Nephron progenitor cell (in vitro differentiated cells): ENCODE results near the gene TMEM247.

ENCODE experiments used
- DNase-seq: peaks from one replicate; pipeline ENCODE4 v3.0.0; 2021
- H3K27ac Mint-ChIP-seq: 2 replicates; pipeline ENCODE4 v1.8.0; 2021; ENCODE audit warnings: mild to moderate bottlenecking, moderate library complexity, mixed read lengths
- H3K27me3 Mint-ChIP-seq: 2 replicates; pipeline ENCODE4 v1.8.0; 2021; ENCODE audit warnings: mild to moderate bottlenecking, low read depth, mixed read lengths; ENCODE audit not compliant: poor library complexity
- H3K36me3 Mint-ChIP-seq: 2 replicates; pipeline ENCODE4 v1.8.0; 2021; ENCODE audit warnings: low read depth, mixed read lengths
- H3K4me1 Mint-ChIP-seq: 2 replicates; pipeline ENCODE4 v1.8.0; 2021; ENCODE audit warnings: mixed read lengths
- H3K4me3 Mint-ChIP-seq: 2 replicates; pipeline ENCODE4 v1.8.0; 2021; ENCODE audit warnings: mild to moderate bottlenecking, moderate library complexity, mixed read lengths
- H3K9me3 Mint-ChIP-seq: 2 replicates; pipeline ENCODE4 v1.8.0; 2021; ENCODE audit warnings: mild to moderate bottlenecking, moderate library complexity, mixed read lengths
- CTCF ChIP-seq: fragments of 200-600 bp; sonication (generic); IDR thresholded peaks from 2 replicates; pipeline ENCODE4 v1.5.0; 2021; ENCODE audit warnings: antibody characterized with exemption

The TMEM247 gene

GRCh38 chr2:46505472-46505783, 26.1 kb downstream of the TMEM247 start:
- H3K27ac Mint-ChIP-seq = no peak overlapping the region
- no peak for TF ChIP-seq CTCF
- H3K9me3 Mint-ChIP-seq = no peaks in the 10 kb centered on the region
- DNase-seq = no peak
- H3K4me1 Mint-ChIP-seq = peaks cover 38% of the 10 kb centered on the region
- H3K4me3 Mint-ChIP-seq = no peak overlapping the region
- H3K27me3 Mint-ChIP-seq = peaks cover 11% of the 10 kb centered on the region
- no peaks in the 10 kb centered on the region for H3K36me3 Mint-ChIP-seq

GRCh38 chr2:46506131-46506706, 26.9 kb downstream of the TMEM247 start:
- Mint-ChIP-seq H3K27me3 (peaks cover 11% of the 10 kb centered on the region), H3K4me3 (no peak overlapping the region), H3K36me3 (no peaks in the 10 kb centered on the region), H3K9me3 (no peaks in the 10 kb centered on the region), H3K27ac (no peak overlapping the region), H3K4me1 (peaks cover 36% of the 10 kb centered on the region)
- no peak for TF ChIP-seq CTCF
- no peak for DNase-seq

- Mint-ChIP-seq H3K27me3 (peaks cover 14% of the 10 kb centered on the region), H3K27ac (no peak overlapping the region), H3K4me1 (peaks cover 29% of the 10 kb centered on the region), H3K4me3 (no peak overlapping the region), H3K36me3 (no peaks in the 10 kb centered on the region), H3K9me3 (peaks cover 6% of the 10 kb centered on the region)
- DNase-seq = no peak
- TF ChIP-seq CTCF = no peak
Measured at GRCh38 chr2:46508312-46508711, 28.9 kb downstream of the TMEM247 start.

GRCh38 chr2:46508759-46509158, 29.4 kb downstream of the TMEM247 start:
- TF ChIP-seq CTCF = no peak
- Mint-ChIP-seq H3K27me3 (peaks cover 14% of the 10 kb centered on the region), H3K4me3 (no peak overlapping the region), H3K4me1 (peaks cover 29% of the 10 kb centered on the region), H3K27ac (no peak overlapping the region), H3K9me3 (peaks cover 6% of the 10 kb centered on the region), H3K36me3 (no peaks in the 10 kb centered on the region)
- DNase-seq = no peak

- peaks cover 6% of the 10 kb centered on the region for H3K36me3 Mint-ChIP-seq
- no peak for DNase-seq
- peaks cover 13% of the 10 kb centered on the region for H3K9me3 Mint-ChIP-seq
- no peak overlapping the region for H3K27ac Mint-ChIP-seq
- no peak for TF ChIP-seq CTCF
- H3K4me3 Mint-ChIP-seq = no peak overlapping the region
- H3K4me1 Mint-ChIP-seq = peaks cover 22% of the 10 kb centered on the region
- H3K27me3 Mint-ChIP-seq = peaks cover 14% of the 10 kb centered on the region
Measured at GRCh38 chr2:46509804-46510203, 30.4 kb downstream of the TMEM247 start.

GRCh38 chr2:46510598-46511177, 31.3 kb downstream of the TMEM247 start:
- H3K36me3 Mint-ChIP-seq = peaks cover 6% of the 10 kb centered on the region
- H3K4me1 Mint-ChIP-seq = peaks cover 13% of the 10 kb centered on the region
- H3K4me3 Mint-ChIP-seq = no peak overlapping the region
- DNase-seq = no peak
- H3K27ac Mint-ChIP-seq = no peak overlapping the region
- peaks cover 11% of the 10 kb centered on the region for H3K27me3 Mint-ChIP-seq
- H3K9me3 Mint-ChIP-seq = peaks cover 22% of the 10 kb centered on the region
- TF ChIP-seq CTCF = no peak
